ENCODE data around the gene PKHD1. TPM values are rescaled to one million over a fixed set of nuclear protein-coding genes. Genes with fewer than 3 reads are reported as not detected.

The PKHD1 gene
- total and polyA plus RNA-seq, 2 of the 8 experiments (the other 6 are each of a cell fraction or from before 2014, with no cell fraction given) = 0.06 to 0.09 TPM

DNA sequence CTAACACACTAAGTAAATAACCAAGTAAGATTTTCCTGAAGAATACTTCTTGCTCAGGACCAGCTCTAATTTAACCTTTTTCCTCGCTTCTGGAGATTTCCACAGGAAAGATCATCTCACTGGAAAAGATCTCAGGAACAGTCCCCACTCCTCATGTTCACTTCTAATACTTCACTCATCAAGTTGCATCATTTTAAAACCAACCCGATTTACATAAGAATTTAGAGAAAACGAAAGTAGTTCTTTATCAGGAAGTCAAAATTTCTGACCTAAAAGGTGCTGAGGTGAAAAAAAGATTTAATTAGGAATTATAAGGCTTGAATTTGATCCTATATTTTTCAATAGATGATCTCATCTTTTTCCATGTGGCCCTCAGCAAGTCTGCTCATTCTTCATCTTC is 46.6 kb upstream of the PKHD1 start:
- POLR2A ChIA-PET (ENCODE audit: partially characterized antibody) = no interaction called here
- no peaks in the 10 kb centered on the region for H3K27me3 ChIP-seq (replicated peaks in 1 of 4; ENCODE audit: control insufficient read depth in 3 of 4, extremely low read depth in 1 of 4, insufficient read depth in 3 of 4, low read length in 3 of 4)
- DNase-seq (ENCODE audit: low read depth in 1 of 2, low spot score in 2 of 2) = no peak

More for the DNA sequence above, 46.6 kb upstream of the PKHD1 start:
- Histone ChIP-seq H4K91ac (replicated peaks; ENCODE audit: insufficient read length, low read length) (no peak overlapping the region), H3K79me1 (ENCODE audit: low read depth, low read length) (no peaks in the 10 kb centered on the region), H3K4me1 (replicated peaks in 1 of 4; ENCODE audit: control insufficient read depth in 3 of 4, insufficient read depth in 4 of 4, low read length in 3 of 4) (peaks cover 3 to 10% (median 7%) of the 10 kb centered on the region in 4 experiments; a peak in 5 of 7 replicates), H2AK5ac (ENCODE audit: low read depth, low read length) (no peak overlapping the region), H3K36me3 (ENCODE audit: control insufficient read depth in 2 of 4, insufficient read depth in 4 of 4, low read length in 3 of 4) (no peaks in the 10 kb centered on the region), H2BK20ac (ENCODE audit: low read length) (no peak overlapping the region), H2BK5ac (ENCODE audit: low read depth, low read length) (no peak overlapping the region), H2AFZ (ENCODE audit: low read length) (no peak overlapping the region), H3K4me2 (ENCODE audit: insufficient read depth in 1 of 2, low read depth in 2 of 2, low read length in 2 of 2) (no peak overlapping the region), H2BK120ac (replicated peaks; ENCODE audit: low read depth, low read length) (no peak overlapping the region), H3K9me3 (ENCODE audit: insufficient read depth in 2 of 2, low read depth in 1 of 2, low read length in 1 of 2) (no peaks in the 10 kb centered on the region), H3K23me2 (ENCODE audit: low read depth, low read length) (no peaks in the 10 kb centered on the region), H3K14ac (ENCODE audit: insufficient read length) (no peak overlapping the region), H3K18ac (ENCODE audit: extremely low read depth, low read length) (no peak overlapping the region), H3K4ac (replicated peaks; ENCODE audit: insufficient read length, low read depth, low read length) (no peak overlapping the region), H3K4me3 (ENCODE audit: extremely low read depth in 1 of 4, insufficient read depth in 2 of 4, low read depth in 3 of 4, low read length in 4 of 4) (no peak overlapping the region), H4K20me1 (replicated peaks in 1 of 2; ENCODE audit: control insufficient read depth in 1 of 2, insufficient read depth in 2 of 2, low read length in 2 of 2) (no peaks in the 10 kb centered on the region), H2BK15ac (ENCODE audit: low read length) (no peak overlapping the region), H2BK12ac (ENCODE audit: low read depth, low read length) (no peak overlapping the region), H4K8ac (ENCODE audit: extremely low read depth, insufficient read depth, low read length) (no peak overlapping the region), H3K27ac (ENCODE audit: low read depth, low read length) (no peak overlapping the region), H3K9ac (replicated peaks in 1 of 4; ENCODE audit: extremely low read depth in 1 of 4, low read depth in 3 of 4, low read length in 3 of 4) (no peak overlapping the region), H4K5ac (ENCODE audit: insufficient read length, low read depth, low read length) (no peak overlapping the region), H3K56ac (replicated peaks; ENCODE audit: insufficient read length, low read depth, low read length) (no peak overlapping the region), H3K23ac (ENCODE audit: insufficient read length) (no peak overlapping the region), H3K79me2 (ENCODE audit: control insufficient read depth in 1 of 2, insufficient read depth in 2 of 2, low read length in 2 of 2) (no peaks in the 10 kb centered on the region)
- no peak for TF ChIP-seq SP2 (IDR thresholded peaks at IDR 0.05; ENCODE audit: low read length)
- TF ChIP-seq TEAD4 (IDR thresholded peaks at IDR 0.05; ENCODE audit: low read depth, low read length) = no peak
- TF ChIP-seq HDAC6 (IDR thresholded peaks at IDR 0.05; ENCODE audit: low read depth, low read length) = no peak
- TF ChIP-seq SIX5 (IDR thresholded peaks at IDR 0.05; ENCODE audit: low read depth, low read length) = no peak
- no peak for TF ChIP-seq EZH2 (IDR thresholded peaks at IDR 0.05; ENCODE audit: low read depth, low read length, severe bottlenecking)
- no peak for TF ChIP-seq SIN3A (conservative IDR thresholded peaks at IDR 0.05 in 1 of 2, IDR thresholded peaks at IDR 0.05 in 1 of 2; ENCODE audit: low read depth in 1 of 2, low read length in 2 of 2)
- no peak for TF ChIP-seq CEBPB (IDR thresholded peaks at IDR 0.05; ENCODE audit: low read depth, low read length)
- no peak for TF ChIP-seq CHD1 (IDR thresholded peaks at IDR 0.05; ENCODE audit: low read depth, low read length)
- no peak for TF ChIP-seq PHF8 (conservative IDR thresholded peaks at IDR 0.05; ENCODE audit: low read depth, low read length)
- WGBS, 2 experiments (ENCODE audit: extremely low coverage in 1 of 2, insufficient coverage in 1 of 2, insufficient read length in 1 of 2, insufficient replicate concordance in 2 of 2, low coverage in 1 of 2, low lambda C conversion rate in 2 of 2, missing lambda C conversion rate in 1 of 2) = 81% methylated on average over 3 of the region's 3 CpGs; no CpG with 5 or more reads in 1 of the 2 experiments
- no peak for FAIRE-seq
- CTCF ChIA-PET (ENCODE audit: partially characterized antibody) = no interaction called here

Measured in H1 (cell line).